Pancreas (tissue), 10 donors: ENCODE data around the gene SPO11. TPM values are rescaled to one million over a fixed set of nuclear protein-coding genes. Genes with fewer than 3 reads are reported as not detected.

Experiments used
- ATAC-seq, 4 donors: fragments of 200-7000 bp; cut with Tn5 transposase; one replicate each; pipeline versions ENCODE4 v1.8.0 to v1.9.1; 2020; ENCODE audit warnings: mild to moderate bottlenecking in 4 of 4, moderate library complexity in 4 of 4
- DNase-seq, 6 donors: peaks; one replicate each; pipeline ENCODE4 v3.0.0-alpha.2; 2020
- FAIRE-seq: peaks from 2 replicates; lab custom pipeline; 2012; peaks lifted over from hg19 to GRCh38; lab: Jason Lieb, UNC
- H3K27ac ChIP-seq, 4 donors: fragments of 200-600 bp; sonication (generic); 1 replicate in 3 of 4; 2 replicates in 1 of 4; pipeline versions ENCODE4 v1.5.0 to v1.8.0; 2020
- H3K27me3 ChIP-seq, 4 donors: fragments of 200-600 bp; one replicate each; pipeline ENCODE4 v1.8.0; 2021
- H3K36me3 ChIP-seq, 3 donors: fragments of 200-600 bp; sonication (generic) in 1 of 3; one replicate each; pipeline versions ENCODE4 v1.5.0 to v1.8.0; 2020 to 2021
- H3K4me1 ChIP-seq, 3 donors: fragments of 200-600 bp; one replicate each; pipeline ENCODE4 v1.8.0; 2021
- H3K4me3 ChIP-seq, 4 donors: fragments of 200-600 bp; sonication (generic) in 2 of 4; one replicate each; pipeline versions ENCODE4 v1.5.0 to v1.8.0; 2020 to 2021
- H3K9me3 ChIP-seq, 4 donors: fragments of 200-600 bp; one replicate each; pipeline ENCODE4 v1.8.0; 2021
- WGBS, 2 donors: extraction: QIAGEN DNeasy Blood & Tissue Kit; methylation state at CpG; one replicate each; pipeline ENCODE4 v1.1.7; 2013; 5-methylcytosine and 5-hydroxymethylcytosine counted together
- intact Hi-C, 3 donors: fragments of 100-400 bp; cut with DNase I; formaldehyde crosslinking; loops; one replicate each; pipeline versions ENCODE4 v1.11.1 to v1.14.2; 2022
- polyA plus RNA-seq, 2 donors: library from polyadenylated mRNA; stranded (reverse); fragments of 200-250 nt; gene quantifications; one replicate each; pipeline ENCODE4 v1.2.3, GENCODE V29; 2013
- total RNA-seq, 6 donors: library from RNA; stranded (reverse); fragmentation: NEBNext Ultra II Directional in 4 of 6; extraction: Animal tissue kit (Norgen Biotek cat#: 25700) in 4 of 6; gene quantifications; one replicate each; pipeline versions ENCODE4 v1.2.1 to v1.2.4, GENCODE V29; 2021 to 2023
- TF ChIP-seq, protein P1 (sequence below), 4 donors: fragments of 200-600 bp; sonication (generic) in 3 of 4; IDR thresholded peaks; one replicate each; pipeline versions ENCODE4 v1.5.0 to v1.8.0; 2021; ENCODE audit warnings: antibody characterized with exemption in 4 of 4
- donor health status: healthy with polysubstance abuse.
- donor health status: DM: no; HTN: no; CAD: no; lungs with moderate emphysema.
- donor health status: DM: no; HTN: no; CAD: no.
- donor health status: control.
- donor health status: control.
- donor health status: Bipolar disorder and iron deficiency.
- donor health status: DM: yes; HTN: yes; CAD: no.
- donor health status: DM: no; HTN: no; CAD: no.
- donor health status: DM: no; HTN: no; CAD: no.
- donor health status: DM: yes; HTN: yes; CAD: no.

Gene SPO11
- total and polyA plus RNA-seq, 8 donors = not detected

- Histone ChIP-seq H3K36me3 (no peaks in the 10 kb centered on the region), H3K4me3 (no peak overlapping the region), H3K4me1 (no peaks in the 10 kb centered on the region), H3K9me3 (no peaks in the 10 kb centered on the region), H3K27me3 (peaks cover 0 to 26% (median 4%) of the 10 kb centered on the region in 4 donors), H3K27ac (no peak overlapping the region)
- intact Hi-C loops = no loop called here
- ATAC-seq (no peak), DNase-seq (no peak), FAIRE-seq (no peak)
- TF ChIP-seq, protein P1, sequence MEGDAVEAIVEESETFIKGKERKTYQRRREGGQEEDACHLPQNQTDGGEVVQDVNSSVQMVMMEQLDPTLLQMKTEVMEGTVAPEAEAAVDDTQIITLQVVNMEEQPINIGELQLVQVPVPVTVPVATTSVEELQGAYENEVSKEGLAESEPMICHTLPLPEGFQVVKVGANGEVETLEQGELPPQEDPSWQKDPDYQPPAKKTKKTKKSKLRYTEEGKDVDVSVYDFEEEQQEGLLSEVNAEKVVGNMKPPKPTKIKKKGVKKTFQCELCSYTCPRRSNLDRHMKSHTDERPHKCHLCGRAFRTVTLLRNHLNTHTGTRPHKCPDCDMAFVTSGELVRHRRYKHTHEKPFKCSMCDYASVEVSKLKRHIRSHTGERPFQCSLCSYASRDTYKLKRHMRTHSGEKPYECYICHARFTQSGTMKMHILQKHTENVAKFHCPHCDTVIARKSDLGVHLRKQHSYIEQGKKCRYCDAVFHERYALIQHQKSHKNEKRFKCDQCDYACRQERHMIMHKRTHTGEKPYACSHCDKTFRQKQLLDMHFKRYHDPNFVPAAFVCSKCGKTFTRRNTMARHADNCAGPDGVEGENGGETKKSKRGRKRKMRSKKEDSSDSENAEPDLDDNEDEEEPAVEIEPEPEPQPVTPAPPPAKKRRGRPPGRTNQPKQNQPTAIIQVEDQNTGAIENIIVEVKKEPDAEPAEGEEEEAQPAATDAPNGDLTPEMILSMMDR (IDR thresholded peaks at IDR 0.05) = no peak
- 58 to 71% methylated on average over 7 of the region's 7 CpGs for WGBS, 2 donors
These were observed 45.7 kb upstream of the SPO11 start for GRCh38 chr20:57283860-57284259.

DNA sequence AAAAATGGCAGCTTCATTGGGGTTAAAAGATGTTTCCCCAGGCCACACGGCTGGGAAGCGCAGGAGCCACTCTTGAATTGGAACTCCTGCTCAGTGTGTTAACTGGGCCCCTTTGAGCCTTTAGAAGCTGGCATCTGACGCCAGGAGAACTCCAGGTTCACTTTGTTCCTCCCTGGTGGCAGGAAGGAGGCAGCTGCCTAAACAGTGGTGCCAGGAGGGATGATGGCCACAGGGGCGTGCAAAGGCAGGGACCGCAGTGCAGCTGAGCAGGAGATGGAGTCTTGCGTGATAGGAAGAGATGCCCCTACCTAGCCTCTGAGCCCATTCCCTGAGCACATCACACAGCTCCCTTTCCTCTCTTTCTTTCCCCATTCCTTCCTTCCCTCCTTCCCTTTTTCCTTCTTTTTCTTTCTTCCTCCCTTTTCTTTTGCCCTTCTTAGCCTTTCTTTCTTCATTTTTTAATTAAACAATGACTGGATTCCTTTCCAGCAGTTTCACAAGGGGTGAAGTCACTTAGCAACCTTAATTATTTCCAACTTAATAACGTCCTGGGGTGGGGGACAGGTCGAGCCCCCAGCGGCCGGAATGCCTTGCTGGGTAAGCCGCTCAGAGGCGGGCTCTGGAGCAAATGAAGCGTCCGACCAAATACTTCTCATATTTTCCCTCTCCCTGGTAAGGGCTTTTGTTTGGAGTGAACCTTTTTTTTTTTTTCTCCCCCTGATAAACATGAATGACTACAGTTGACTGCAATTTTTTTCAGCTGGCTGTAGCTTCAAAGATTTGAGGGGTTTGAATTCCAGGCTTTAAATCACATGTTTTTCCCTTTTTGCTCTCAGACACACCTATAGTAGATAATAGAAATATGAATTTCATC lies 42.4 kb upstream of the SPO11 start:
- DNase-seq = no peak
- H3K4me1 ChIP-seq = no peaks in the 10 kb centered on the region
- TF ChIP-seq, protein P1 (IDR thresholded peaks at IDR 0.05) = no peak
- H3K27me3 ChIP-seq = peaks cover 0 to 30% (median 4%) of the 10 kb centered on the region in 4 donors
- no peak for FAIRE-seq
- WGBS, 2 donors = 31 to 43% methylated on average over 14 of the region's 14 CpGs
- intact Hi-C loops = no loop called here
- no peak overlapping the region for H3K27ac ChIP-seq
- ATAC-seq = no peak
- no peaks in the 10 kb centered on the region for H3K9me3 ChIP-seq
- H3K36me3 ChIP-seq = no peaks in the 10 kb centered on the region
- H3K4me3 ChIP-seq = no peak overlapping the region

DNA sequence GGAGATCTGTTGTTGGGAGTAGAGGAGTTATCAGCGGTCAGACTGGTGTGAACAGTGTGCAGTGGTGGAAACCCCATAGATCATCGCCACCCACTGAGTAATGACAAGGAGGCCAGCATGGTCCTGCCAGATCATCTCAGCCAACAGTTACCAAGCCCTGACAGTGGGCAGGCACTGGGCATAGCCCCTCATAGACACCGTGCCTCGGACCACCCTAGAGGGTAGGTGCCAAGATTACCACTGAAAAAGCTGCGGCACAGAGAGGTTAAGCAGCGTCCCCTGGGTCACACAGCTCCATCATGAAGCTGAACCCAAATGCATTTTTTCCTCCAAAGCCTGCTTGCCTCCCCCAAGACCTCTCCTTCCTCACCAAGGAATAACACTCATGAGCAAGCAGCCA lies 41.7 kb upstream of the SPO11 start:
- ATAC-seq (no peak), FAIRE-seq (no peak), DNase-seq (no peak)
- WGBS, 2 donors = 48 to 56% methylated on average over 6 of the region's 6 CpGs
- Histone ChIP-seq H3K9me3 (no peaks in the 10 kb centered on the region), H3K27me3 (peaks cover 0 to 30% (median 4%) of the 10 kb centered on the region in 4 donors), H3K36me3 (no peaks in the 10 kb centered on the region), H3K4me1 (no peaks in the 10 kb centered on the region), H3K4me3 (no peak overlapping the region), H3K27ac (no peak overlapping the region)
- intact Hi-C loops = no loop called here
- TF ChIP-seq, protein P1 (IDR thresholded peaks at IDR 0.05) = no peak

GRCh38 chr20:57288651-57289277 lies 40.8 kb upstream of the SPO11 start:
- no peak for ATAC-seq
- Histone ChIP-seq H3K9me3 (no peaks in the 10 kb centered on the region), H3K36me3 (no peaks in the 10 kb centered on the region), H3K27ac (no peak overlapping the region), H3K4me1 (no peaks in the 10 kb centered on the region), H3K27me3 (peaks cover 0 to 30% (median 4%) of the 10 kb centered on the region in 4 donors), H3K4me3 (no peak overlapping the region)
- TF ChIP-seq, protein P1 (IDR thresholded peaks at IDR 0.05) = no peak
- no peak for FAIRE-seq
- no peak for DNase-seq
- intact Hi-C loops = no loop called here
- 31 to 42% methylated on average over 16 of the region's 16 CpGs for WGBS, 2 donors
